HG03060 (cell line): ENCODE results near the gene ZSCAN12.

Source experiments
- ATAC-seq: cut with Tn5 transposase; IDR thresholded peaks from one replicate; pipeline ENCODE4 v1.9.1; 2021; ENCODE audit warnings: low read depth, moderate number of reproducible peaks; ENCODE audit not compliant: unreplicated experiment

Gene ZSCAN12

DNA sequence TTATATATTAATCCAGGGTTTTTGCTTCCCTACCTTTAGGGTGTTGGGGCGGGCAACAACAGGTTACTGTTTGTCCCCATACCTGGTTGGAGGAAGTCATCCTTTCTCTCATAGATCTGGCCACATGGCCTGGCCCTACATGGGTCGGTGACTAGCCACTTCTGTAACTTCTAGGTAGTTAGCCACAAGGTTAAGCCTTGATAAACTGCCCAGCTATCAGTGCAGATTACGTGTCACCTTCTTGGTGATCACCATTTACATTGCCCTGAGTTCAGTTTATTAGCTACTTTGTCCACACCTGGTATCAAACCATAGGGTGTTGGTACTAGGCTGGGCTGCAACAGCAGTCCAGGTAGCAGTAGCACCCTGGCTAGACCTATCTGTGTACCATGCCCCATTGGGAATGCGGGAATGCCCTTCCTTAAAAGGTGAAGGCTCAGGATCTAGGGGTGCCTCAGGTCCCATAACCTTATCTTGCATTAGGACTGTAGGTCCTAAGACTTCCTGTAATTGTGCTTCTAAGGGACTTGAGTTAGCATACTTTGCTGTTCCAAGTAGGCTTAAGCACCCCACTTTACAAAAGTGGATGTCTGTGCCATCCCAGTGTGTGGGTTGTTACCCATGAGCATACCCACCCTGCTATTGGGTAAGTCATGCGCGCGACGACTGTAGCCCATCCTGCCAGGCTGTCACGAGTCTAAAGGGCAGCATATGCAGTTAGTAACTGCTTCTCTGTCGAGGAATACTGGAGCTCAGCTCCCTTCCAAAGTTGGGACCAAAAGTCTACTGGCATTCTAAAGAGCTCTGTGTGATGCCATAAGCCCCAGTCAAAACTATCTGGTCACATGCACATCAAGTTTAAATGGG lies 44.6 kb downstream of the ZSCAN12 start:
- ATAC-seq = no peak

GRCh38 chr6:28353981-28354676 lies 45.4 kb downstream of the ZSCAN12 start:
- ATAC-seq = no peak

DNA sequence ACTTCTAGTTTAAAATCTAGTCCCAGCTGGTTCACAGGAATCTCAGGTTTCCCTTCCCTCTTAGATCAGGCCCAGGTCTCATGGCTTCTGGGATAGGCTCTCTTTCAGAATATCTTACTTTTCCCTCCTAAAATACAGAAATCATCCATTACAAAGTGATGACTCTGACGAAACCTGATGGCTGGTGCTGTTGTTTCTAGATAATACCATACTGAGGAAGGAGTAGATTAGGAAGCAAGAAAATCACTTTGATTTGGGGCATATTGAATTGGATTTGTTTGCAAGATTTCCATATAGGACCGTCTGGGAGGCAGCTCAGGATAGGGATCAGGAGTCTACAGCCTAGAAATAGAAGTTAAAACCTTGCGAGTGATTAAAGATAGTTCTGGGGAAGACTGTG lies 46.2 kb downstream of the ZSCAN12 start:
- ATAC-seq = no peak

- no peak for ATAC-seq
These were observed 48.0 kb downstream of the ZSCAN12 start for GRCh38 chr6:28351493-28351925.

DNA sequence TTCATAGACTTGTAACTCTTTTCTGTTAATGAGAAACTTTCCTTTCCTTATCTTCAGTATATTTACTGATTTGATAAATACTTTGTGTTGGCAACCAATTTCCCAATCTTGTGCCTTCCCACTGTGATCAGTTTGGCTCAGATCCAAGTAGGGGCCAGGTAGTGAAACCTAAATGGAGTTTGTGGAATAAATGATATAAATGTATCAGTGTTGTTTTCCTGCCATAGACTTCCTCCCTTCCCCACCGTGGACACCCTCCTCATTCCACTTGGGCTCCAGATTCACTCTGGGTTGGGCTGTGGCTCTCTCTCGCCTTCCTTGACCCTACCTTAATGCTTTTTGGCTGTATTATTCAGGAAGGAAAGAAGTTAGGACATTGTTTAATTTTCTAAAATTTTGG lies 48.5 kb downstream of the ZSCAN12 start:
- ATAC-seq = no peak

DNA sequence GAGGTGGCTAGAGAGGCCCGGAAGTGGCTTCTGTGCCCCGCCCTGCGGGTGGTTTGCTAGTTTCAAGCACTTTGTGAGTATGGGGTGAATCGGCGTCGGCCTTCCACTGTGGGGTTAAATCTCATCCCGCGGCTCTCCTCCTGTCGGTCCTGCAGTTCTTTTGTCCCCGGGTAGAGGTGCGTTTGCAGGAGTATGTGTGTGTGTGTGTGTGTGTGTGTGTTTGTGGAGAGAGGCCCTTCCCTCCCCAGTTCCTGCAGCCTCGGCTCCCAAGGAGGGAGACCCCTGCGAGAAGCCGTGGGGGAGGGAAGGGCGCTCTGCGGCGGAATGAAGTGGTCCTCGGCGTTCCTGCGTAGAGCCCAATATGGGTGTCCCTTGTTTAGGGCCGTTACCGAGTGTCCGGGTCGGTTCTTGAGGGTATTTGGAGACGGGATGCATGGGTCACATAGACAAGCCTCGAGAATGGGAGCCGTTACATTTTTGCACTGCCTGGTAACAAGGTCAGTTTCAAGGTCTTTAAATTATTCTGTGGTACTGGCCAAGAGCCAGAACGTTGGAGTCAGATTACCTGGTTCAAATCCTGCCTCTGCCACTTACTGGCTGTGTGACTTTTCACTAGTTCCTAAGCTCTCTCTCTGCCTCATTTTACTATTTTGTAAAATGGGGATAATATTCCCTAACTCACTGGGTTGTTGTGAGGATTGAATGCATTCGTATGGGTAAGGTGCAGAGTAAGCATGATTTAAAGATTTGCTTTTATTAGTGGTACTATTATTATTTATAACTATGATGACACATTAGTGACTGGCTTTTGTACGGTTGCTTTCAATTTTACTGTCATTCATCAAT lies 49.4 kb downstream of the ZSCAN12 start, which contains the start of gene ZKSCAN3:
Gene ZKSCAN3, plus strand, starts transcription at position 56 of the 846 bp plus-strand sequence. CDS start 9,640 bp downstream, outside the sequence.
- peak; percentile 48 for ATAC-seq

DNA sequence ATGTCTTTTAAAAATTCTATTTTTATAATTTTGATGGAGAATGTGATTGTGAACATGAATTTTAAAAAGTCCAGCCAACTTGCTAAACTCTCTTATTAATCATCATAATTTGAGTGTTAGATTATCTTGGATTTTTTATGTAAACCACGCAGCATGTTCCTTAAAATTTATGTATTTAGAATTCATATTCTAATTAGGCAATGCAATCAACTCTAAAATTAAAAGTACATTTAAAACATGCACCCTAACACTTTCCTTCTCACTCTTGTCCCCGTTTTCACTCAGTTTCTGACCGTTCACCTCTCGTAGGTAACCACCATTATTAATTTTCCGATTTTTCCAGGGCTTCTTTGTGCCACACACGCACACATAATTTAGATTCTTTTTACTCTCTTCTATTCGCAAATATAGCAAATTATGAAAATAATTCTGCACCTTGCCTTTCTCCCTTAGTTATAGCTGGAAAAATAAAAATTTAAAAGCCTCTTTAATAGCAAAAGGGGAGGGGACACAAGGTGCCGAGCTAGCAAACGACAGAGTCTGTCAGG lies 50.1 kb downstream of the ZSCAN12 start:
- ATAC-seq = peak; percentile 12

GRCh38 chr6:28347119-28347518 lies 52.4 kb downstream of the ZSCAN12 start:
- no peak for ATAC-seq

DNA sequence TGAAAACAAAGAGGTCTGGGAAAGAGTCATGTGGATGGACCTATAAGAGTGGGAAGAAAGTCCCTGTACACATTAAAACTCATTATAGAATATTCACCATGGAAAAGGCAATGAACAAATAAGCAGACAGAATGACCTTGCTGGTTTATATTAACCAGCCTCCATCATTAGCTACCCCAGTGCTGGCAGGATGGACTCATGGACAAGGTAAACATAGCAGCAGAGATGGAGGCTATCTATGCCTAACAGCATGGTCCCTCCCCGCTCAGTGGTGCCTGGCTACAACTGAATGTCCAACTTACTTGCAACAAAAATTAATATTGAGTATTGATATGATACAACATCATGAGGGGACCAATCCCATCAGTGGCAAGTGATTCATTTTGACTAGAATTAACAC lies 54.3 kb downstream of the ZSCAN12 start:
- ATAC-seq = no peak

- no peak for ATAC-seq
These were observed 55.5 kb downstream of the ZSCAN12 start for GRCh38 chr6:28343898-28344677.

DNA sequence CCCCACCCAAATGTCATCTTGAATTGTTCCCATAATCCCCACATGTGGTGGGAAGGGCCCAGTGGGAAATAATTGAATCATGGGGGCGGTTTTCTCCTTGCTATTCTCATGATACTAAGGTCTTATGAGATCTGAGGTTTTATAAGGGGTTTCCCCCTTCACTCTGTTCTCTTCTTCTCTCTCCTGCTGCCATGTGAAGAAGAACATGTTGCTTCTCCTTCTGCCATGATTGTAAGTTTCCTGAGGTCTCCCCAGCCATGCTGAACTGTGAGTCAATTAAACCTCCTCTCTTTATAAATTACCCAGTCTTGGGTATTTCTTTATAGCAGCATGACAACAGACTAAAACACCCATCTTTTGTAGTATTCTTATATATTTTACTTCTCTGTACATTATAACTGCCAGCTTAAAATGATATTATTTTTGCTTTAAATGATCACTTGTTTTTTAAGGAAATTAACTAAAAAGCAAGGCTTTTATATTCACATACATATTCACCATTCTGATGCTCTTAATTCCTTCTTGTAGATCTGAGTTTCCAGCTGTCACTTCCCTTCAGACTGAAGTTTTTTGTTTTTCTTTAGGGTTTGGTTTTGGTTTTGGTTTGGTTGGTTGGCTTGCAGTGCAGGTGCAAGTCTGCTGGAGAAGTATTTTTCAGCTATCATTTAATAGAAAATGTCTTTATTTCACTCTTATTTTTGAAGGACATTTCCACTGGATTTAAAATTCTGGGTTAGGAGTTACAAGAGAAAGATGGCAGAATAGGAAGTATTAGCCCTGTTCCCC lies 59.0 kb downstream of the ZSCAN12 start:
- ATAC-seq = no peak

DNA sequence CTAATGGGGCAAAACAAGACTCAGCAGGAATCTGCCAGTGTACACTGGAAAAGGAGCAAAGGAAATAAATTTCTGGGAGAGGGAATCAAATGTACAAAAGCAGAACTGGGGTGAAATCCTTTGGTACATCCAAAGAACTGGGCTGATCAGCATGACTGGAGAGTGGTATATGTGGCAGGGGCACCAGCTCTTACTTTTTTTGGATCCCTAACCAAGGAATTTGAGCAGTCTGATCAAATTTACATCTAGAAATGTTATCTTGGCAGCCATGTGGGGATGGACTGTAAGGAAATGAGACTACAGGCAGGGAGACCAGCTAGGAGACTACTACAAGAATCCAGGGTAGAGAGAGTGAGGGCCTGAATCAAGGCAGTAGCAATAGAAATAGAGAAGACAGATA lies 62.4 kb downstream of the ZSCAN12 start:
- ATAC-seq = no peak

DNA sequence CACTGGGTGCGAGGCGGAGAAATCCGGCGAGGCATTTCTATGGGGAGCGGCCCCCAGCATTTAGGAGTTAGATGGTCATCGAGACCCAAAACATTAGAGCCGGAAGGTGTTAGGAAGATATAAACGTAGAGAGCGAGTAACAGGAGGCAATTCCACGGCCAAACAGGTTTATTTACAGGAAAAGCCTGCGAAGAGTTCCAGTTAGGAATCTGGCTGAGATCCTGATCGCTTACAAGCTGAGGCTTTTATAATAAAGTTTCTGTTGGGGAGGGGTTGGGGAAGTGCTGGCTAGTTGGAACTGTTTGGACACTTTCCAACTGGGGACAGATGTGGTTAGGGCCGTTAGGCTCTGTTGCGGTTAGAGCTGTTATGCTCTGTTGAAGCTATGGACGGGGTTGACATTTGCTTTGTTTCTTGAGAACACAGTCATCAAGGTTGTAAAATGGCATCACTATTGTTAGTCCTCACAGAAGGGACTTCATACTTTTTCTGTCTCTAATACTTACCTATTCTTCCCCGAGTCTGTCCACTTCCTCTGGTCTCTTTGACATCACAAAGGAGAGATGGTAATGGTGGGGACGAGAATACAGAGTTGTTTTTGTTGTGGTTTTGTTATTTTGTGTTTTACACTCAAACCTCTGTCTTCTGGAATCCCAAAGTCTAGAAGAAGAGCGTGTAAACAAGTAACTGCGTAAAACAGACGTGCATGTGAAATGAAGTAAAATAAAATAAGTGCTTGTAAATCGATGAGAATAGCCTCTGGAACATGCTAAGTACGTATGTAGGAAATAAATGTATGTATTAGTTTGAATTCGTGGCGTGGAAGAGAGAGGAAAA lies 63.0 kb downstream of the ZSCAN12 start:
- peak; percentile 27 for ATAC-seq

GRCh38 chr6:28335564-28336283 lies 63.8 kb downstream of the ZSCAN12 start, which contains the start of gene ZSCAN31:
TSS of gene ZSCAN31 (minus strand) at chr6:28336148. CDS start at chr6:28329683, 6,465 bp downstream.
- ATAC-seq = peak; percentile 78

- no peak for ATAC-seq
These were observed 64.4 kb downstream of the ZSCAN12 start for GRCh38 chr6:28335040-28335563.

GRCh38 chr6:28334286-28335039 lies 65.1 kb downstream of the ZSCAN12 start:
- ATAC-seq = no peak
